NCI-H2227 treated with DMSO at 0.1 percent for 48 hours (cell line): ENCODE data around the gene SNX18.
"Not testable (repeated sequence)": the region's sequence is repeated elsewhere in the genome, so short reads cannot be mapped to it uniquely, and the experiment has no call there.

Experiments
- DNase-seq: peaks from one replicate; lab custom pipeline; 2025; lab: John Stamatoyannopoulos, UW

Gene SNX18, protein sequence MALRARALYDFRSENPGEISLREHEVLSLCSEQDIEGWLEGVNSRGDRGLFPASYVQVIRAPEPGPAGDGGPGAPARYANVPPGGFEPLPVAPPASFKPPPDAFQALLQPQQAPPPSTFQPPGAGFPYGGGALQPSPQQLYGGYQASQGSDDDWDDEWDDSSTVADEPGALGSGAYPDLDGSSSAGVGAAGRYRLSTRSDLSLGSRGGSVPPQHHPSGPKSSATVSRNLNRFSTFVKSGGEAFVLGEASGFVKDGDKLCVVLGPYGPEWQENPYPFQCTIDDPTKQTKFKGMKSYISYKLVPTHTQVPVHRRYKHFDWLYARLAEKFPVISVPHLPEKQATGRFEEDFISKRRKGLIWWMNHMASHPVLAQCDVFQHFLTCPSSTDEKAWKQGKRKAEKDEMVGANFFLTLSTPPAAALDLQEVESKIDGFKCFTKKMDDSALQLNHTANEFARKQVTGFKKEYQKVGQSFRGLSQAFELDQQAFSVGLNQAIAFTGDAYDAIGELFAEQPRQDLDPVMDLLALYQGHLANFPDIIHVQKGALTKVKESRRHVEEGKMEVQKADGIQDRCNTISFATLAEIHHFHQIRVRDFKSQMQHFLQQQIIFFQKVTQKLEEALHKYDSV

DNA sequence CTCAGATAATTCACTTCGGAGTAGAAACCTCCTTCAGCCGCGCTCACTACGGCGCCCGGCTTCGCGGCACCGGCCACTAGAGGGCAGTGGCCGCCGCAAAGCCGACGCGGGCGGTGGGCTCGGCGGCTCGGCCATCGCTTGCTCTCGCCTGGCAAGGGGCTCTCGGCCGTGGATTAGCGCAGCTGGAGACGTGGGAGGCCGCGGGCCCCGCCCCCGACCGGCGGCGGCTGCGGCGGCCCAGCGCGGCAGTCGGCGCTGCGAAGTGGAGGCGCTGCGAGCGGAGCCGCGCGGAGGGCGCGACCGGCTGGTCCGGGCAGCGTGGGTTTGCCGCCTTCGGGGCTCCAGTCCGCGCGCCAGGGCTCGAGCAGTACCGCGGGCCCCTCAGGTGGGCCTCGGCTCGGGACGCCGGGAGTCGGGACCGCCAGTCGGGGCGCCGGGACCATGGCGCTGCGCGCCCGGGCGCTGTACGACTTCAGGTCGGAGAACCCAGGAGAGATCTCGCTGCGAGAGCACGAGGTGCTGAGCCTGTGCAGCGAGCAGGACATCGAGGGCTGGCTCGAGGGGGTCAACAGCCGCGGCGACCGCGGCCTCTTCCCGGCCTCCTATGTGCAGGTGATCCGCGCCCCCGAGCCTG, at the start of gene SNX18:
Gene SNX18, plus strand, starts transcription at position 248 of the 634 bp plus-strand sequence. Its CDS starts 194 bp downstream, at position 442.
- peak; percentile 59 for DNase-seq

DNA sequence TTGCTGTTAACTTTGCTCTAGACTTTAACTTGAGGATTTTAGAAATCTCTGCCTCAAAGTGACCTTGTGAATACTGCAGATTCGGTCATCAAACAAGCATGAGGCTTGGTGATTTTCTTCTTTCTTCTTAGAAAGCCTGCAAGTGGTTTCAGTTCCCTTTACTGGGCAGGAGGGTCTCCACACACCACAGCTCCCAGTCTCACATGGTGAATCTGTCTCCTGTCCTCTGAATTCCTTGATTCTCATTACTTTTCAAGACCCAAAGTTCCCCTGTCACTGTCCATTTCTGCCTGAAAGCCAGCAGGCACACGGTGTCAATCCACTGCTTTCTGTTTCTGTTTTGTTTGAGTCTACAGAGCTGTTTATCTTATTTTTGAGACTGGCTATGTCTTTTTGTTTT, 47.9 kb upstream of the SNX18 start:
- no peak for DNase-seq

DNA sequence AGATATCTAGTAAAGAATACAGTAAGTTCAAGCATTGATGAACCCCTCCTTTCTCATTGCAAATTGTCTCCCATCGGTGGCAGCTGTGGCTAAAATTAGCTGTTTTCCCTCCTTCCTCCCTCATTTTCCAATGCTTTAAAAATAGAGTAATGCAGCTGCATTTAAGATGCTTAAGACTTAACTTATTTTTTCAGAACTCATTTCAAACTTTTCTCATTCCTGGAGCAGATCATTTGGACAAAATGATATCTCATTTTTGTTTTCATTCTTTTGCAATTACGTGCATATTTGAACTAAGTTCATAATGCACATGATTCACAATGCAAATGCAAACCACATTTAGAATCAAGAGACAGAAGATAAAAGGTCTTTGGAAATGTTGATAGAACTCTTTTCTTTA, 47.4 kb upstream of the SNX18 start:
- DNase-seq: no peak

DNA sequence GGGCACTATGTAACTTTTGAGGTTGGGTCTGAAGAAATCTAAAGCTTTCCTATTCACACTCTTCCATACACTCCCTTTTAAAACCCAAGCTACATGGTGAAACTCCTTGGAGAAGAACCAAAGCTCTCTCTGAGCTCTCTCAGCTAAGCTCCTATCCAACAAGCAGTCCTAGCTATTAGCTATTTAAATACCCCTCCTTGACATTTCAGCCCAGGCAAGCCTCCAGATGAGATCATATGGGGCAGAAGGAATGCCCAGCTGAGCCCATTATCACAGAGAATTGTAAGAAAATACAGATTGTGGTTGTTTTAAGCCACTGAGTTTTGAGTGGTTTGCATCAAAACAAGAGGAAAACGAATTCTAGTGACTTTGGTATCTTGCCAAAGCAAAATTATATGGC, 46.9 kb upstream of the SNX18 start:
- DNase-seq: no peak

DNA sequence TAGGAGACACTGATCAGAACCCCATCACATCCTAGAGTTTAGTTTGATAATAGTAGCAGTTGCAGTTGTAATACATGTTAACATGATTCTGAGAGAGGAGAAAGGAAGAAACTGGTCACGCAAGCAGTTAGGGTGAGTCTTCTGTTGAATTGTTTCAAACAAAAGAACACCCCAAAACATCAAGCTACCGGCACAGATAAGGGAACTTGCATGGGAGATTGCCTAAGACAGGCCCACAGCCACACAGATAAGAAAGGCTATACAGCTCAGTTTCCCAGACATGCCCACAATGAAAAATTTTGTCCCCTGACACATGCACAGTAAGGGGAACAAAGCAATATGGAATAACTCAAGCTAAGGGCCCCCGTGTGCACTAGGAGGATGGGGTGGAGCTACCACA, 46.2 kb upstream of the SNX18 start:
- DNase-seq: no peak

DNA sequence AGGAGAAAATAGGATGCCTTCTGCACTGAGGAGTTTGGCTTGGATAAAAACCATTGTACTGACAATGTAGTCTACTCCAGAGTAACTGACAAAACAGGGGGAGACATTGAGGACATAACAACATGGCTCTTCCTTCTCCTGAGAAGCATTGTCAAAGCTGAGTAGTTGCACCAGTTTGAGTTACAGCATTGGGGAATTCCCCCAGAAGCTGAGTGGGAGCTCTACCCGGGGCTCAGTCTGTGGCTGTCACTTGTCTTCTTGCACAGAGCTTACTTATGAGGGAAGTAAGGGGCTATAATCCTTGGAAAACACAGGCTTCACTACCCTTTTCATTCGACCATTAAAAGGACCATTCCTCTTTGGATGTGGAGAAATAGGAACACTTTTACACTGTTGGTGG, 40.9 kb upstream of the SNX18 start:
- no peak for DNase-seq

DNA sequence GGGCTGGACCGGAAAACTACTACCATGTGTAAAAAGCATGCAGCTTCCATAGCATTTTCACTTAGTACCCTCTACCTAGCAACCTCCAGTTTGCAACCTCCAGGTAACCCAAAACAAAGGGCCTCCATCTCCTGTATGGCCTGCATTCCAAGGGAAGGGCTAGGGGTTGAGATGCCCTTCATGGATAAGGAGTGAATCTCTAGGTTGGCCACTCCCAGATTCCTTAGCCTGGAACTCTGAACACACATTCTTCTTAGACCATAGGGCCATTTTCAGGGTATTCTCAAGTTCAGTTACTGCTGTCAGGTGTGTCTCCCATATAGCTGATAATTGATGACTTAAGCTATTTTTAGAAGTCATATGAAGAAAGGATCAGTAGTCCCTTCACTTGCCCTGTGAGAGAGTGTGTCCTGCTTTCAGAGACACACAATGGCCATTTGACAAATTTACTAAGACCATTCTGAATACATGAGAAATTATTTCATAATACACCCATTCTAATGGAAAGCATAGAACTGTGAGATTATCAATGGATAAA, 39.5 kb upstream of the SNX18 start:
- no peak for DNase-seq

DNA sequence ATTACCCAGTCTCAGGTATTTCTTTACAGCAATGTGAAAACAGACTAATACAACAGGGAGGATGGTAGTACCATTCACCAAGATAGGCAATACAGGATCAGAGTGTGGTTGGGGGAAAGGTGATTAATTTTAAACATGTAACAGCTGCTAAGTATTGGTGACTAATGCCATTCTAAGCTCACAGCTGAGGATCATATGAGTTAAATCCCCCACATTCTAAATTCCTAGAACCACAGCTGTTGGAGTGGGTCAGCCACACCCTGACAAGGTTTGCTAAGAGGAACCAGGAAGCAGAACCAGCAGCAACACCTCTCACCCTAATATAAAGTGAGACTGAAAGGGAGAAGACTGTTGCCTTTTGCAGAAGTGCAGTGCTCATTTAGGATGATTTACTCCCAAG, 37.3 kb upstream of the SNX18 start:
- DNase-seq: no peak

DNA sequence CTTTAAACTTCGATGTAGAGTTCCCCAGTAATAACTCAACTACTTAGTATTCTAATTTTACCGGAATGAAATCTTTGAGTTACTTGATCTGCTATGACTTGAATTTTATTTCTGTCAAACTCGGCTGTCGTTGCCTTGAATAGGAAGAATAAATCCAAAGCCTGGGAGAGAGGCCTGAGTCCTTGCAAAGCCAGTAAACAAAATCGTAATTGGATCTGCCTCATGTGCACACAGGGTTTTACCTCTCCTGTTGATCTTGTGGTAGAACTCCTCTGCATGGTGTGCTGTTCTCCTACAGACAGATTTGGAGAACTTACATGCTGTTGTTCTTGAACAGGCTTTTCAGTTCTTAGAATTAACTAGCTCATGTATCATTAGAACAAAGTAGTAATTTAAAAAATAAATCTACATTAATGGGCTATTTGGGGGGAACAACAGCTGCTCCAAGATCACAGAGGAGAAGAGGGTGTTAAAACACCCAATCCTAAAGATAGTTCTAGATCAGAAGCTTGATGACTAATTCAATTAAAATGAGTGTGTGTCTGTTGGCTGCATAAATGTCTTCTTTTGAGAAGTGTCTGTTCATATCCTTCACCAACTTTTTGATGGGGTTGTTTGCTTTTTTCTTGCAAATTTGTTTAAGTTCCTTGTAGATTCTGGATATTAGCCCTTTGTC, 33.2 kb upstream of the SNX18 start:
- DNase-seq: no peak

DNA sequence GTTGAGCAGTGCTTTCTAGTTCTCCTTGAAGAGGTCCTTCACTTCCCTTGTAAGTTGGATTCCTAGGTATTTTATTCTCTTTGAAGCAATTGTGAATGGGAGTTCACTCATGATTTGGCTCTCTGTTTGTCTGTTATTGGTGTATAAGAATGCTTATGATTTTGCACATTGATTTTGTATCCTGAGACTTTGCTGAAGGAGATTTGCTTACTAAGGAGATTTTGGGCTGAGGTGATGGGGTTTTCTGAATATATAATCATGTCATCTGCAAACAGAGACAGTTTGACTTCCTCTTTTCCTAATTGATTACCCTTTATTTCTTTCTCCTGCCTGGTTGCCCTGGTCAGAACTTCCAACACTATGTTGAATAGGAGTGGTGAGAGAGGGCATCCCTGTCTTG, 31.9 kb upstream of the SNX18 start:
- DNase-seq: not testable (repeated sequence)

DNA sequence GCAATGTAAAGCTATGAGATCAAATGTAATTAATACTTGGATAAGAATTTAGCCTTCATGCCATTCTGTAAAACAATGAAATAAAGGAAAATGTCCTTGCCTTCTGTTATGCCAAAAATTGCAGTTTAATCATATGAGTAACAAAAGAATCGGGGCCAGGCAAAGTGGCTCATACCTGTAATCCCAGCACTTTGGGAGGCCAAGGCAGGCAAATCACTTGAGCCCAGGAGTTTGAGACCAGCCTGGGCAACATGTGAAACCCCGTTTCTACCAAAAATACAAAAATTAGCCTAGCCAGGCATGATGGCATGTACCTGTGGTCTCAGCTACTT, 27.9 kb upstream of the SNX18 start:
- DNase-seq: not testable (repeated sequence)

DNA sequence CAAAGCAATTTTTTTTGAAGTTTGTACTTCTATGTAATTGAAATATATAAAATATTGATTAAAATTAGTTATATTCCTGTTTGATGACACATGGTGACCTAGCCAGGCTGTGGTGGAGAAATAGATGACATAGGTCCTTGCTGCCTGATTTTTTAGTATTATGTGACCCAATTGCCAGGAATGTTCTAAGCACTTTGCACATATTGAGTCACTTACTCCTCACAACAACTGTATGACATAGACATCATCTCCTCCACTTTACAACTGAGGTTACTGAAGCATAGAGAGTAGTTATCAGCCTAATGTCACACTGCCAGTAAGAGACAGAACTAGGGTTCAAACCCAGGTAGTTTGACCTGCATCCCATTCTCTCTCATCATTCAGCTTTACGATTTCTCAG, 26.2 kb upstream of the SNX18 start:
- no peak for DNase-seq

DNA sequence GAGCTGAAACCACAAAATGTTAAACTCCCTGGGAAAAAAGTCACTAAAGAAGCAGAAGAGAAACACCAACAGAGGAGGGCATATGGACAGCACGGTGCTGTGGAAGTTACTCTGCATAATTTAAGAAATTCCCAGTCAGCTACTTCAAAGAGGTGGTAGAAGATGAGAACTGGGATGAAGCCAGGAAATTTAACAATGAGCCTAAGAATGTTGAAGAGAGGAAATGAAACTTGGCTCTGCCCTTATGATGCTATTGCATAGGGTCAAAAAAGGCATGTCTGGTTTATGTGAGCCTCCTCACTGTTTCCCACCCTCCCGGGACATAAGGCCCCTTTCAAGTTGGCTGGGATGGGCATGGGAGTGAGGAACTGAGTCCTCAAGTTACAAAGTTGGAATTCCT, 25.4 kb upstream of the SNX18 start:
- no peak for DNase-seq

DNA sequence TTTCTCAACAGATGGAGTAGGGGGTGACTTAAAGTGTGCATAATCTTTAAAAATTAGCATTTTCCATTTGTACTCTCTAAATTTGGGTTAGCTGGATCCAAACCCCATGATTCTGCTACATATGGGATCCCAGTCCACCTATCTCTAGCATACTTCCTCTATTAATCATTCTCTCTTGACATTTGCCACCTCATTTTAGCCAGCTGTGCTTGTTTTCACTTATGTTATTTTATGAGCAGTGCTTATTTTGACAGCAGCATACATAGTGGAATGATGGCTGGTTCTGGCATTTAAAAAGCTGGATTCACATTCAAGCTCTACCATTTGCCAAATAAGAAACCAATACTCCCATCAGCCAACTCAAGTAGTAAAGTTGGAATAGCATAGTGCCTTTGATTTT, 22.5 kb upstream of the SNX18 start:
- no peak for DNase-seq

DNA sequence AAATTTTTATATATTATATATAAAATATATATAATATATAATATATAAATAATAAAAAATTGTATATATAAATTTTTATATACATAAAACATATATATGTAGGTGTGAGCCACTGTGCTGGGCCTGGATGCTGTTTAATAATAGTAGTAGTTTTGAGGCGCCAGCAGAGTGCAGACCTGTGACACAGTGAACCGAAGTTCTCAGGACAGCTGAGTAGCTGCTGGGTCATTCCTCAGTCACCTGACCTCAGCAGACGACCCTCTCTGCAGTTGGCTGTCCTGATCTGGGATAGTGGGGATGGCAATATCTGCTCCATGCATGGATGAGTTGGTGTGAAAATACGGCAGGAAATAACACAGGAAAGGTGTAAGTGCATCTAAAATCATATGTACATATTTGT, 3.3 kb upstream of the SNX18 start:
- no peak for DNase-seq

DNA sequence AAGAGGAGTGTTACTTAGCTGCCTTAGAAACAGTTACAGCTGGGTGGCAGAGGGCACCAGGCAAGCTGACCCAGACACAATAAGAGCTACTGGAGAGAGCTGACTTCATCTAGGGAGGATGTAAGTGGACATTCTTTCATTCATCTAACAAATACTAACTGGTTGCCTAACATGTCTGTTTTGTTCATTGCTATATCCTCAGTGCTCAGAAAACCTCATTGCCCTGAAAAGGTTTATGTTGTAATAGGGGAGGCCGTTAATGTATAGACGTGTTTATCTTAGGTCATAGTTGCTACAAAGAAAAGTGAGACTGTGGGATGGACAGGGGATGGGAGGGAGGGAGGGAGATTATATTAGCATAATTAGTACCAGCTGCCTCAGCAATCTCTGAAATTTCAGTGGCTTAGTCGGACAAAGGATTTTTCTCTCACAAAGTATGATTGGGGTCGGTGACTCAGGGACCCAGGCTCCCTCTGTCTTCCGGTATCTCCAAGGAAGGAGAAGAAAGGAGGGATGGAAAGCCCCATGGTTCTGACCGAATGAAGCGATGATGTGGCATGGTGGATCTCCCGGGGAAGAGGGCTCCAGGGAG, 2.6 kb upstream of the SNX18 start:
- DNase-seq: no peak

DNA sequence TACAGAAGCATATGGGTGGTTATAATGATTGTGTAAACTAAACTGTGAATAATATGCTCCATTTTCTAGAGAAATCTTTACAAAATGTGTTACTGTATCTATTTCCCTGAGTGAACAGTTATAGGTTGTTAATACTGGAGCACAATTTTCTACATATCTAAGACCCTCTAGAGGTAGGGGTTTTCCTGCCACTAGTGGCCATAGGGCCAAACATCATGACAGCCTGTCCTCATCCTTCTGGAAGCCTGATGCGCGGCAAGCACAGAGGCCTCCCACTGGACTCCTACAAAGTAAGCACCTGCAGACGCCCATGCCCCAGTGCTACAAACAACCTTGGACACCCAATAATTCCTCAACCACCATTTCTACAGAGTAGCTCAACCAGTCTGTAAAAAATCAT, 1.9 kb upstream of the SNX18 start:
- DNase-seq: no peak

DNA sequence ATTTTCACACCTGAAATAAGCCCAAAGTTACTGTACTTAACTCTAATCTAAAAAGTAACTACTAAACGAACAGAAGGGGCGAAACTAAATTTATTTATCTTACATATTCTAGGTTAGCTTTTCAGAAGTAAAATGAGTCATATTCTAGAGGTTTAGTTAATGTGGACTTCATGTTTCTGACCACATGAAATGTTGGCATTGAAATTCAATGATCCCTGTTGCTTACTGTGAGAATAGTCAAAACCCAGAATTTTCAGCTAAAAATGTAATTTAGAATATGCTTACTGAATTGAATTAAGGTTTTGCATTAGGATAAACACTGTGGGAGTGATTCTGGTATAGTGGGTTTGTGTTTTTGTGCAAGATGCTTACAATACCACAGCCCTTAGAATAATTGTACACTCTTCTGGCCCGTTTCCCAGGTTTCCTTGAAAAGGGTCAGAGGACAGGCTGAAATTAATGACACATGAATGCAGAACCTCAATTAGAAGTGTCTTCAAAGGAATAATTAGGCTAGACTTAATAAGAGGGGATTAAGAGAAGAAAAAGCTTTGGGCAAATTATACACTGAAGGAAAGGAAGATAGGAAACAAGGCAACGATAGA, 1.4 kb upstream of the SNX18 start:
- no peak for DNase-seq

DNA sequence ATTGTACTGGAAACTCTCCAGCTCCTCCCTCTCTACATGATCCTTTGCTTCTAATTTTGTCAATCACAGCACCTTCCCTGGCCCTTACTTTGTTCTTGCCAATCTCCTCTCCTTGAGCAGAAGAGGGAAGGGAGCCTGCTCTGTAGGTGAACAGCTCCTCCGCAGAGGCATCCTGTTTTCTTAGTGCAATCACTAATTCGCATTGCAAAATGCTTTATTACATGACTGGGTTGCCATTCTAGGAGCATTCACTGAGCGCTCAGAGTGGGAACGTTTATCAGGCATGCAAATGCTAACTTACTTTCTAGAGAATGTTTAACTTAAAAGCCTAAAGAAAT, 416 bp upstream of the SNX18 start:
- no peak for DNase-seq

DNA sequence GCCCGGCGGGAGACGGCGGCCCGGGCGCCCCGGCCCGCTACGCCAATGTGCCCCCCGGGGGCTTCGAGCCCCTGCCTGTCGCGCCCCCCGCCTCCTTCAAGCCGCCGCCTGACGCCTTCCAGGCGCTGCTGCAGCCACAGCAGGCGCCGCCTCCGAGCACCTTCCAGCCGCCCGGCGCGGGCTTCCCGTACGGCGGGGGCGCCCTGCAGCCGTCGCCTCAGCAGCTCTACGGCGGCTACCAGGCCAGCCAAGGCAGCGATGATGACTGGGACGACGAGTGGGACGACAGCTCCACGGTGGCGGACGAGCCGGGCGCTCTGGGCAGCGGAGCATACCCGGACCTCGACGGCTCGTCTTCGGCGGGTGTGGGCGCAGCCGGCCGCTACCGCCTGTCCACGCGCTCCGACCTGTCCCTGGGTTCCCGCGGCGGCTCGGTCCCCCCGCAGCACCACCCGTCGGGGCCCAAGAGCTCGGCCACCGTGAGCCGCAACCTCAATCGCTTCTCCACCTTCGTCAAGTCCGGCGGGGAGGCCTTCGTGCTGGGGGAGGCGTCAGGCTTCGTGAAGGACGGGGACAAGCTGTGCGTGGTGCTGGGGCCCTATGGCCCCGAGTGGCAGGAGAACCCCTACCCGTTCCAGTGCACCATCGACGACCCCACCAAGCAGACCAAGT, 723 bp downstream of the SNX18 start:
- no peak for DNase-seq

DNA sequence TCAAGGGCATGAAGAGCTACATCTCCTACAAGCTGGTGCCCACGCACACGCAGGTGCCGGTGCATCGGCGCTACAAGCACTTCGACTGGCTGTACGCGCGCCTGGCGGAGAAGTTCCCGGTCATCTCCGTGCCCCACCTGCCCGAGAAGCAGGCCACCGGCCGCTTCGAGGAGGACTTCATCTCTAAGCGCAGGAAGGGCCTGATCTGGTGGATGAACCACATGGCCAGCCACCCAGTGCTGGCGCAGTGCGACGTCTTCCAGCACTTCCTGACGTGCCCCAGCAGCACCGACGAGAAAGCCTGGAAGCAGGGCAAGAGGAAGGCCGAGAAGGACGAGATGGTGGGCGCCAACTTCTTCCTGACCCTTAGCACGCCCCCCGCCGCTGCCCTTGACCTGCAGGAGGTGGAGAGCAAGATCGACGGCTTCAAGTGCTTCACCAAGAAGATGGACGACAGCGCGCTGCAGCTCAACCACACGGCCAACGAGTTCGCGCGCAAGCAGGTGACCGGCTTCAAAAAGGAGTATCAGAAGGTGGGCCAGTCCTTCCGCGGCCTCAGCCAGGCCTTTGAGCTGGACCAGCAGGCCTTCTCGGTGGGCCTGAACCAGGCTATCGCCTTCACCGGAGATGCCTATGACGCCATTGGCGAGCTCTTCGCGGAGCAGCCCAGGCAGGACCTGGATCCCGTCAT, 1.4 kb downstream of the SNX18 start:
- DNase-seq: no peak
